C4-2B (cell line): ENCODE results near the gene SDF2.

ENCODE experiments used
- ZFX ChIP-seq: fragments of 450-650 bp; IDR thresholded peaks from 2 replicates; pipeline ENCODE4 v1.6.1; 2017
- TF ChIP-seq, protein P1 (sequence below): fragments of 450-650 bp; conservative IDR thresholded peaks from 2 replicates; pipeline ENCODE4 v1.5.1; 2017; ENCODE audit warnings: mild to moderate bottlenecking

GRCh38 chr17:28686296-28686695, 24.6 kb upstream of the SDF2 start:
- TF ChIP-seq, protein P1, sequence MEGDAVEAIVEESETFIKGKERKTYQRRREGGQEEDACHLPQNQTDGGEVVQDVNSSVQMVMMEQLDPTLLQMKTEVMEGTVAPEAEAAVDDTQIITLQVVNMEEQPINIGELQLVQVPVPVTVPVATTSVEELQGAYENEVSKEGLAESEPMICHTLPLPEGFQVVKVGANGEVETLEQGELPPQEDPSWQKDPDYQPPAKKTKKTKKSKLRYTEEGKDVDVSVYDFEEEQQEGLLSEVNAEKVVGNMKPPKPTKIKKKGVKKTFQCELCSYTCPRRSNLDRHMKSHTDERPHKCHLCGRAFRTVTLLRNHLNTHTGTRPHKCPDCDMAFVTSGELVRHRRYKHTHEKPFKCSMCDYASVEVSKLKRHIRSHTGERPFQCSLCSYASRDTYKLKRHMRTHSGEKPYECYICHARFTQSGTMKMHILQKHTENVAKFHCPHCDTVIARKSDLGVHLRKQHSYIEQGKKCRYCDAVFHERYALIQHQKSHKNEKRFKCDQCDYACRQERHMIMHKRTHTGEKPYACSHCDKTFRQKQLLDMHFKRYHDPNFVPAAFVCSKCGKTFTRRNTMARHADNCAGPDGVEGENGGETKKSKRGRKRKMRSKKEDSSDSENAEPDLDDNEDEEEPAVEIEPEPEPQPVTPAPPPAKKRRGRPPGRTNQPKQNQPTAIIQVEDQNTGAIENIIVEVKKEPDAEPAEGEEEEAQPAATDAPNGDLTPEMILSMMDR = no peak
- no peak for TF ChIP-seq ZFX
